H1 (cell line): ENCODE measurements around the gene PSTK. TPM values are rescaled to one million over a fixed set of nuclear protein-coding genes. Genes with fewer than 3 reads are reported as not detected.

Experiments used
- CTCF ChIA-PET: fragments of 300-600 bp; sonication (Branson Sonifier 250); formaldehyde crosslinking; loops from one replicate; lab custom pipeline; 2021; ENCODE audit not compliant: partially characterized antibody; lab: Charles Lee
- POLR2A ChIA-PET: fragments of 300-600 bp; sonication (Branson Sonifier 250); formaldehyde crosslinking; loops from one replicate; lab custom pipeline; 2021; ENCODE audit warnings: inconsistent platforms; ENCODE audit not compliant: partially characterized antibody; lab: Charles Lee
- DNase-seq, 2 experiments: peaks; one replicate each; pipeline versions ENCODE4 v3.0.0 to v3.0.0-alpha.2; 2010 to 2022; ENCODE audit warnings: low spot score in 2 of 2, low read depth in 1 of 2, mixed read lengths in 1 of 2
- FAIRE-seq: peaks from 2 replicates; lab custom pipeline; 2011; peaks lifted over from hg19 to GRCh38; lab: Jason Lieb, UNC
- H2AFZ ChIP-seq: 2 replicates; pipeline ENCODE4 v1.8.1; 2012; ENCODE audit warnings: low read length, inconsistent platforms
- H2AK5ac ChIP-seq: 2 replicates; pipeline ENCODE4 v1.6.1; 2013; ENCODE audit warnings: low read depth, low read length
- H2BK120ac ChIP-seq: replicated peaks from 2 replicates; pipeline ENCODE3; 2013; ENCODE audit warnings: low read depth, low read length, inconsistent platforms
- H2BK12ac ChIP-seq: 2 replicates; pipeline ENCODE4 v1.6.1; 2013; ENCODE audit warnings: low read depth, low read length
- H2BK15ac ChIP-seq: 2 replicates; pipeline ENCODE4 v1.6.1; 2013; ENCODE audit warnings: low read length
- H2BK20ac ChIP-seq: 2 replicates; pipeline ENCODE4 v1.6.1; 2013; ENCODE audit warnings: low read length
- H2BK5ac ChIP-seq: 2 replicates; pipeline ENCODE4 v1.6.1; 2013; ENCODE audit warnings: low read depth, low read length
- H3K14ac ChIP-seq: 2 replicates; pipeline ENCODE4 v1.6.1; 2013; ENCODE audit warnings: inconsistent platforms; ENCODE audit not compliant: insufficient read length
- H3K18ac ChIP-seq: 2 replicates; pipeline ENCODE4 v1.6.1; 2013; ENCODE audit warnings: low read length; ENCODE audit errors: extremely low read depth
- H3K23ac ChIP-seq: 2 replicates; pipeline ENCODE4 v1.6.1; 2013; ENCODE audit warnings: inconsistent platforms; ENCODE audit not compliant: insufficient read length
- H3K23me2 ChIP-seq: 2 replicates; pipeline ENCODE4 v1.6.1; 2013; ENCODE audit warnings: low read depth, low read length
- H3K27ac ChIP-seq: 2 replicates; pipeline ENCODE4 v1.6.1; 2011; ENCODE audit warnings: low read depth, low read length, inconsistent platforms
- H3K27me3 ChIP-seq, 4 experiments: replicated peaks in 1 of 4; 1 replicate in 1 of 4; 2 replicates in 3 of 4; pipeline versions ENCODE4 v1.6.1 to v1.8.1; 2011 to 2013; ENCODE audit warnings: low read length in 3 of 4, mild to moderate bottlenecking in 3 of 4, inconsistent platforms in 2 of 4, mixed read lengths in 2 of 4, moderate library complexity in 1 of 4; ENCODE audit not compliant: control insufficient read depth in 3 of 4, insufficient read depth in 3 of 4; ENCODE audit errors: extremely low read depth in 1 of 4
- H3K36me3 ChIP-seq, 4 experiments: 2 replicates each; pipeline versions ENCODE4 v1.6.1 to v1.8.1; 2011 to 2013; ENCODE audit warnings: mild to moderate bottlenecking in 4 of 4, low read length in 3 of 4, moderate library complexity in 2 of 4, control low read depth in 1 of 4, inconsistent platforms in 1 of 4; ENCODE audit not compliant: insufficient read depth in 4 of 4, control insufficient read depth in 2 of 4
- H3K4ac ChIP-seq: replicated peaks from 2 replicates; pipeline ENCODE3; 2013; ENCODE audit warnings: low read length, low read depth, mixed read lengths, inconsistent platforms; ENCODE audit not compliant: insufficient read length
- H3K4me1 ChIP-seq, 4 experiments: replicated peaks in 1 of 4; 1 replicate in 1 of 4; 2 replicates in 3 of 4; pipeline versions ENCODE4 v1.6.1 to v1.8.1; 2011 to 2013; ENCODE audit warnings: low read length in 3 of 4, inconsistent platforms in 2 of 4, mixed read lengths in 1 of 4; ENCODE audit not compliant: insufficient read depth in 4 of 4, control insufficient read depth in 3 of 4
- H3K4me2 ChIP-seq, 2 experiments: 2 replicates each; pipeline versions ENCODE4 v1.6.1 to v1.8.1; 2011 to 2013; ENCODE audit warnings: low read depth in 2 of 2, low read length in 2 of 2, control low read depth in 1 of 2, inconsistent platforms in 1 of 2, mild to moderate bottlenecking in 1 of 2; ENCODE audit not compliant: insufficient read depth in 1 of 2
- H3K4me3 ChIP-seq, 4 experiments: fragments of 200-600, 300-600 bp in 1 of 4; sonication (generic), shearing (Covaris generic), sonication (Bioruptor Twin) in 1 of 4; 2 replicates each; pipeline versions ENCODE4 v1.5.1 to v1.8.1; 2011 to 2016; ENCODE audit warnings: low read length in 4 of 4, low read depth in 3 of 4, control low read depth in 2 of 4, inconsistent platforms in 2 of 4, mild to moderate bottlenecking in 2 of 4, mixed read lengths in 1 of 4, moderate library complexity in 1 of 4; ENCODE audit not compliant: insufficient read depth in 2 of 4; ENCODE audit errors: extremely low read depth in 1 of 4
- H3K56ac ChIP-seq: replicated peaks from 2 replicates; pipeline ENCODE3; 2013; ENCODE audit warnings: low read depth, mild to moderate bottlenecking, mixed read lengths, low read length, inconsistent platforms; ENCODE audit not compliant: insufficient read length
- H3K79me1 ChIP-seq: 2 replicates; pipeline ENCODE4 v1.6.1; 2013; ENCODE audit warnings: low read depth, low read length, control low read depth
- H3K79me2 ChIP-seq, 2 experiments: 2 replicates each; pipeline versions ENCODE4 v1.6.1 to v1.8.1; 2012 to 2013; ENCODE audit warnings: low read length in 2 of 2, mild to moderate bottlenecking in 2 of 2, inconsistent platforms in 1 of 2; ENCODE audit not compliant: insufficient read depth in 2 of 2, control insufficient read depth in 1 of 2
- H3K9ac ChIP-seq, 4 experiments: replicated peaks in 1 of 4; 1 replicate in 1 of 4; 2 replicates in 3 of 4; pipeline versions ENCODE4 v1.6.1 to v1.8.1; 2011 to 2013; ENCODE audit warnings: low read depth in 3 of 4, low read length in 3 of 4, control low read depth in 2 of 4, mild to moderate bottlenecking in 2 of 4, moderate library complexity in 2 of 4, inconsistent platforms in 1 of 4; ENCODE audit errors: extremely low read depth in 1 of 4
- H3K9me3 ChIP-seq, 2 experiments: 2 replicates each; pipeline versions ENCODE4 v1.6.1 to v1.8.1; 2012 to 2013; ENCODE audit warnings: mild to moderate bottlenecking in 2 of 2, moderate library complexity in 2 of 2, control low read depth in 1 of 2, inconsistent platforms in 1 of 2, low read depth in 1 of 2, low read length in 1 of 2, mixed read lengths in 1 of 2; ENCODE audit not compliant: insufficient read depth in 2 of 2
- H4K20me1 ChIP-seq, 2 experiments: replicated peaks in 1 of 2; 2 replicates each; pipeline versions ENCODE3 to v1.8.1; 2011 to 2013; ENCODE audit warnings: inconsistent platforms in 2 of 2, low read length in 2 of 2, mild to moderate bottlenecking in 1 of 2; ENCODE audit not compliant: insufficient read depth in 2 of 2, control insufficient read depth in 1 of 2
- H4K5ac ChIP-seq: 2 replicates; pipeline ENCODE4 v1.6.1; 2013; ENCODE audit warnings: low read length, low read depth, mixed read lengths, inconsistent platforms; ENCODE audit not compliant: insufficient read length
- H4K8ac ChIP-seq: 2 replicates; pipeline ENCODE4 v1.8.0; 2013; ENCODE audit warnings: mild to moderate bottlenecking, moderate library complexity, low read length, inconsistent platforms; ENCODE audit not compliant: insufficient read depth; ENCODE audit errors: extremely low read depth
- H4K91ac ChIP-seq: replicated peaks from 2 replicates; pipeline ENCODE3; 2013; ENCODE audit warnings: low read length, mixed read lengths, inconsistent platforms; ENCODE audit not compliant: insufficient read length
- BACH1 ChIP-seq: IDR thresholded peaks from 2 replicates; pipeline ENCODE4 v1.6.1; 2012; ENCODE audit warnings: low read length, improper control_type of control experiment
- BRCA1 ChIP-seq: IDR thresholded peaks from 2 replicates; pipeline ENCODE4 v1.6.1; 2012; ENCODE audit warnings: low read depth, low read length, improper control_type of control experiment
- FOSL1 ChIP-seq: IDR thresholded peaks from 2 replicates; pipeline ENCODE4 v1.6.1; 2011; ENCODE audit warnings: mild to moderate bottlenecking, low read depth, low read length, moderate library complexity; ENCODE audit not compliant: insufficient read depth
- HDAC6 ChIP-seq: IDR thresholded peaks from one replicate; pipeline ENCODE4 v1.7.1; 2012; ENCODE audit warnings: low read depth, mild to moderate bottlenecking, inconsistent platforms, low read length, moderate library complexity
- JUN ChIP-seq: IDR thresholded peaks from 2 replicates; pipeline ENCODE4 v1.6.1; 2011; ENCODE audit warnings: low read depth, mild to moderate bottlenecking, improper control_type of control experiment, low read length
- POLR2AphosphoS5 ChIP-seq: IDR thresholded peaks from 2 replicates; pipeline ENCODE4 v1.6.1; 2011; ENCODE audit warnings: low read depth, low read length
- SIRT6 ChIP-seq: IDR thresholded peaks from one replicate; pipeline ENCODE4 v1.7.1; 2012; ENCODE audit warnings: low read length, inconsistent platforms
- SRF ChIP-seq: IDR thresholded peaks from 2 replicates; pipeline ENCODE4 v1.6.1; 2011; ENCODE audit warnings: mild to moderate bottlenecking, low read depth, low read length, moderate library complexity
- TCF12 ChIP-seq: IDR thresholded peaks from 2 replicates; pipeline ENCODE4 v1.6.1; 2011; ENCODE audit warnings: low read depth, mild to moderate bottlenecking, low read length
- WGBS, 2 experiments: shearing (Covaris generic) in 1 of 2; methylation state at CpG; one replicate each; pipeline versions ENCODE4 v1.1.6 to v1.1.7; 2013 to 2015; ENCODE audit warnings: low lambda C conversion rate in 2 of 2, mixed read lengths in 2 of 2, inconsistent platforms in 1 of 2, low coverage in 1 of 2, missing lambda C conversion rate in 1 of 2; ENCODE audit not compliant: insufficient replicate concordance in 2 of 2, insufficient coverage in 1 of 2, insufficient read length in 1 of 2; ENCODE audit errors: extremely low coverage in 1 of 2, missing lambda C conversion rate in 1 of 2; 5-methylcytosine and 5-hydroxymethylcytosine counted together
- polyA plus RNA-seq, 7 experiments: library from polyadenylated mRNA; depleted of rRNA in 3 of 7; stranded (reverse) in 5 of 7; unstranded in 2 of 7; fragments of >200 nt in 5 of 7; fragments of 200-250 nt in 2 of 7; gene quantifications; 1 replicate in 5 of 7; 2 replicates in 1 of 7; 4 replicates in 1 of 7; pipeline versions ENCODE4 v1.2.1 to v1.2.3, GENCODE V29; 2011 to 2013; ENCODE audit warnings: missing spikeins in 2 of 7, mixed read lengths in 2 of 7
- total RNA-seq: library from RNA; stranded (reverse); fragmentation: NEBNext Ultra II Directional; extraction: Animal tissue kit (Norgen Biotek cat#: 25700); gene quantifications from 2 replicates; pipeline ENCODE4 v1.2.1, GENCODE V29; 2021

Gene PSTK
- total and polyA plus RNA-seq, 2 of the 8 experiments (the other 6 are each of a cell fraction or from before 2014, with no cell fraction given), result 4.4 to 6.6 TPM

DNA sequence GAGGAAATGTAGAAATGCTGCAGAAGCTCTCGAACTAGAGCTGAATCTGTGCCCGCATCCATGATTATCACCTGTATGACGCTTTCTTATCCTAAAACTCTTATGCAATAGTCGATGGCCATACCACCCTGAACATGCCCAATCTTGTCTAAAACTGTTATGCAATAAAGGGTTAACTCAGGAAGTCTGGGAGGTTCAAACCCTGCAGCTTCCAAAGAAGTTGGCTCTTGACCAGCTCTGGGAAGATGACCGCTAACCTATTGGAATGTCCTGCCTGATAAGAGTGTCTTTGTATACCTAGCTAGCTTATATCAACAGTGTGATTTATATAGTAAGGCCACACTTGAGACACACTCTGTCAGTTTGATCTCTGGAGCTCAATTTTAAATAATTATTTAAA is 22.7 kb upstream of the PSTK start:
- Histone ChIP-seq H3K36me3 (peaks cover 0 to 4% (median 0%) of the 10 kb centered on the region in 4 experiments; a peak in 2 of 8 replicates), H3K4me2 (no peak overlapping the region), H2BK5ac (no peak overlapping the region), H3K79me1 (no peaks in the 10 kb centered on the region), H3K18ac (no peak overlapping the region), H3K4me1 (peaks cover 0 to 3% (median 0%) of the 10 kb centered on the region in 4 experiments; a peak in 1 of 7 replicates), H3K56ac (no peak overlapping the region), H3K23ac (no peak overlapping the region), H2AFZ (no peak overlapping the region), H2BK20ac (no peak overlapping the region), H3K9me3 (peaks cover 7 to 8% of the 10 kb centered on the region in 2 experiments; a peak in 3 of 4 replicates), H4K20me1 (no peaks in the 10 kb centered on the region), H2BK12ac (no peak overlapping the region), H3K27me3 (peaks cover 7 to 15% (median 13%) of the 10 kb centered on the region in 4 experiments), H2BK120ac (no peak overlapping the region), H3K79me2 (0 out of 4 replicates have a peak, but pooled peaks cover 0 to 3% of the 10 kb centered on the region in 2 experiments), H2BK15ac (no peak overlapping the region), H3K9ac (no peak overlapping the region), H3K14ac (no peak overlapping the region), H3K4me3 (no peak overlapping the region), H4K91ac (no peak overlapping the region), H3K23me2 (peaks cover 4% of the 10 kb centered on the region; the same call in 1 of the 2 replicates), H3K4ac (no peak overlapping the region), H2AK5ac (no peak overlapping the region), H4K8ac (no peak overlapping the region), H3K27ac (no peak overlapping the region), H4K5ac (no peak overlapping the region)
- FAIRE-seq (no peak), DNase-seq (no peak)
- ChIA-PET POLR2A (interaction anchor here (0.8 kb wide), 1 partner anchor 25 kb away, joined by 3 read pairs; no protein-coding TSS in a partner anchor), CTCF (interaction anchor here (1.0 kb wide), 1 partner anchor 24 kb away, joined by 3 read pairs; no protein-coding TSS in a partner anchor)
- WGBS, 2 experiments, result 74% methylated on average over 5 of the region's 5 CpGs; no CpG with 5 or more reads in 1 of the 2 experiments
- no peak for TF ChIP-seq POLR2AphosphoS5
- no peak for TF ChIP-seq FOSL1
- TF ChIP-seq SIRT6, result no peak
- no peak for TF ChIP-seq TCF12
- no peak for TF ChIP-seq JUN
- TF ChIP-seq HDAC6, result no peak
- no peak for TF ChIP-seq BRCA1
- TF ChIP-seq BACH1, result no peak
- TF ChIP-seq SRF, result no peak
